ENCODE measurements around the gene KLK6.
"Not testable (repeated sequence)": the region's sequence is repeated elsewhere in the genome, so short reads cannot be mapped to it uniquely, and the experiment has no call there.

Gene KLK6

GRCh38 chr19:50979758-50980157, 10.4 kb upstream of the KLK6 start:
- no peak overlapping the region for H3K4me3 ChIP-seq (ENCODE audit: low read depth, low read length)
- TF ChIP-seq, protein P1, sequence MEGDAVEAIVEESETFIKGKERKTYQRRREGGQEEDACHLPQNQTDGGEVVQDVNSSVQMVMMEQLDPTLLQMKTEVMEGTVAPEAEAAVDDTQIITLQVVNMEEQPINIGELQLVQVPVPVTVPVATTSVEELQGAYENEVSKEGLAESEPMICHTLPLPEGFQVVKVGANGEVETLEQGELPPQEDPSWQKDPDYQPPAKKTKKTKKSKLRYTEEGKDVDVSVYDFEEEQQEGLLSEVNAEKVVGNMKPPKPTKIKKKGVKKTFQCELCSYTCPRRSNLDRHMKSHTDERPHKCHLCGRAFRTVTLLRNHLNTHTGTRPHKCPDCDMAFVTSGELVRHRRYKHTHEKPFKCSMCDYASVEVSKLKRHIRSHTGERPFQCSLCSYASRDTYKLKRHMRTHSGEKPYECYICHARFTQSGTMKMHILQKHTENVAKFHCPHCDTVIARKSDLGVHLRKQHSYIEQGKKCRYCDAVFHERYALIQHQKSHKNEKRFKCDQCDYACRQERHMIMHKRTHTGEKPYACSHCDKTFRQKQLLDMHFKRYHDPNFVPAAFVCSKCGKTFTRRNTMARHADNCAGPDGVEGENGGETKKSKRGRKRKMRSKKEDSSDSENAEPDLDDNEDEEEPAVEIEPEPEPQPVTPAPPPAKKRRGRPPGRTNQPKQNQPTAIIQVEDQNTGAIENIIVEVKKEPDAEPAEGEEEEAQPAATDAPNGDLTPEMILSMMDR (IDR thresholded peaks at IDR 0.05; ENCODE audit: control insufficient read depth, extremely low read depth, insufficient read depth): no peak
- DNase-seq (ENCODE audit: low read depth): no peak

- H3K4me3 ChIP-seq (ENCODE audit: low read depth, low read length): no peak overlapping the region
- DNase-seq (ENCODE audit: low read depth): no peak
- TF ChIP-seq, protein P1 (IDR thresholded peaks at IDR 0.05; ENCODE audit: control insufficient read depth, extremely low read depth, insufficient read depth): no peak
Observed at GRCh38 chr19:50978772-50979390, 9.5 kb upstream of the KLK6 start.

DNA sequence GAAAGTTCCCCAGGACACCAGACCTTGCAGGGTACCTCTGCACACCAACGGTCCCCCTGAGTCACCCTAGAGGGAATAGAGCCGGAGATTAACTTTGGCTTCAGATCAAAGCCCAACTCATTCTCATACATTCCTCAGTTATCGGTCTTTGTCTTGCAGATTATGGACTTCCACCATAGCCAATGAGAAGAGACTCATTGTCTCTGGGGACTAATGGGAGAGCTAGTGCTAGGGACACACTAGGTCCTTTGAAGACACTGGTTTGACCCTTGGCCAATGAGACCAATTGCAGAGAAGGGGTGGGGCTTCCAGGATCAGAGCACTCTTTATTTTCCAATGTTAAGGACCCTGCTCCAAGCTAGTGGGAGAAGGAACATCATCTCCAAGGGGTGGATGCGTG, 8.2 kb upstream of the KLK6 start:
- H3K4me3 ChIP-seq (ENCODE audit: low read depth, low read length): no peak overlapping the region
- no peak for DNase-seq (ENCODE audit: low read depth)
- TF ChIP-seq, protein P1 (IDR thresholded peaks at IDR 0.05; ENCODE audit: control insufficient read depth, extremely low read depth, insufficient read depth): no peak

DNA sequence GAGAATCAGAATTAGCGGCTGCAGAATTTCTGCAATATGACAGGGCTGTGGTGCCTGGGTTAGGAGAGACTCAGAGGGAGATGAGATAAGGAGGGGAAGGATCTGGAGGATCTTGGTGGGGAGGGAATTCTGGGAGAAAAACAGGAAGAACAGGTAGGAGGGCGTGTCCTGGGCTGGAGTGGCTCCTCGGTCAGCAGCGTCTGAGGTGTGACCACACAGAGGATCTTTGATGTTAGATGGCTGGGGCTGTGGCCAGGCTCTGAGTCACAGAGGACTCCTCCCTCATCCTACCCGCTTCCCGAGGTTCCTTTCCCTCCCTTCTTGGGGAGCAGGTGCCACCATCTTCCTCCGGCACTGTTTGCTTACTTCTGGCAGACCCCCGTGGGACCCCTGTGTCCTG, 6.4 kb upstream of the KLK6 start:
- TF ChIP-seq, protein P1 (IDR thresholded peaks at IDR 0.05; ENCODE audit: control insufficient read depth, extremely low read depth, insufficient read depth): no peak
- H3K4me3 ChIP-seq (ENCODE audit: low read depth, low read length): no peak overlapping the region
- DNase-seq (ENCODE audit: low read depth): peak; percentile 14

DNA sequence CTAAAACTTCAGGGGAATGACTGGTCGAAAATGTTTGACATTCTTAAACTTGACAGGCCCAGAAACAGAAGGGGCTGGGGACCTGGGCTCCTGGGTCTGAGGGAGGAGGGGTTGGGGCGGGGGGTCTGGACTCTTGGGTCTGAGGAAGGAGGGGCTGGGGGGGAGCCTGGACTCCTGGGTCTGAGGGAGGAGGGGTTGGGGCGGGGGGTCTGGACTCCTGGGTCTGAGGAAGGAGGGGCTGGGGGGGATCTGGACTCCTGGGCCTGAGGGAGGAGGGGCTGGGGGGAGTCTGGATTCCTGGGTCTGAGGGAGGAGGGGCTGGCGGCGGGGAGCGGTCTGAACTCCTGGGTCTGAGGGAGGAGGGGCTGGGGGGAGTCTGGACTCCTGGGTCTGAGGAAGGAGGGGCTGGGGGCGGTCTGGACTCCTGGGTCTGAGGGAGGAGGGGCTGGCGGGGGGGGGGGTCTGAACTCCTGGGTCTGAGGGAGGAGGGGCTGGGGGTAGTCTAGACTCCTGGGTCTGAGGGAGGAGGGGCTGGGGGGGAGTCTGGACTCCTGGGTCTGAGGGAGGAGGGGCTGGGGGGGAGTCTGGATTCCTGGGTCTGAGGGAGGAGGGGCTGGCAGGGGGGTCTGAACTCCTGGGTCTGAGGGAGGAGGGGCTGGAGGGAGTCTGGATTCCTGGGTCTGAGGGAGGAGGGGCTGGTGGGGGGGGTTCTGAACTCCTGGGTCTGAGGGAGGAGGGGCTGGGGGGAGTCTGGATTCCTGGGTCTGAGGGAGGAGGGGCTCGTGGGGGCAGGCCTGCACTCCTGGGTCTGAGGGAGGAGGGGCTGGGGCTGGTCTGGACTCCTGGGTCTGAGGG, 5.5 kb upstream of the KLK6 start:
- TF ChIP-seq, protein P1 (IDR thresholded peaks at IDR 0.05; ENCODE audit: control insufficient read depth, extremely low read depth, insufficient read depth): no peak
- no peak for DNase-seq (ENCODE audit: low read depth)

DNA sequence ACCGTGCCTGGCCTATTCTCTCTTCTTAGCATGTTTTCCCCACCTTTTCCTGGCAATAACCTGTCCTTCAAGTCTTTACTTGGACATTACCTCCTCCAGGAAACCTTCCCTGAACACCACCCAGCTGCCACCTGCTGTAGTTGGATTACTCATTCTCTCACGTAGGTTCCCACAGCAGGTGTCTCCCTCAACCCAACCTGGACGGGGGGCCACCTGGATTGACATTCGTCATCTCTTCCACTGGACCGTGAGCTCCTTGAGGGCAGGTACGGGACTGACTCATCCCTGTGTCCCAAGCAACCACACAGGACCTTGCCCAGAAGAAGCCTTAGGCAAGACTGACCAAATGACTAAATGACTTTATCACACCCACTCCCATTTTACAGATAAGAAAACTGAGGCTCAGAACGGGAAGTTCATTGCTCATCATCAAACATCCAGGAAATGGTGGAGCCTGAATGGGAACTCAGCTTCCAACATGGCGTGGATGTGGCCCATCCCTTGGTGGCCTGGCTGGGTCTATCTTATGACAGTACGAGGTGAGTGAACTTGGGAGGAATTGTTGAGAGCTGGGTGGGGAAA, 3.5 kb upstream of the KLK6 start:
- no peak overlapping the region for H3K4me3 ChIP-seq (ENCODE audit: low read depth, low read length)
- no peak for DNase-seq (ENCODE audit: low read depth)
- TF ChIP-seq, protein P1 (IDR thresholded peaks at IDR 0.05; ENCODE audit: control insufficient read depth, extremely low read depth, insufficient read depth): no peak

More for the DNA sequence above, 5.5 kb upstream of the KLK6 start:
- no peak overlapping the region for H3K4me3 ChIP-seq (ENCODE audit: low read depth, low read length)

DNA sequence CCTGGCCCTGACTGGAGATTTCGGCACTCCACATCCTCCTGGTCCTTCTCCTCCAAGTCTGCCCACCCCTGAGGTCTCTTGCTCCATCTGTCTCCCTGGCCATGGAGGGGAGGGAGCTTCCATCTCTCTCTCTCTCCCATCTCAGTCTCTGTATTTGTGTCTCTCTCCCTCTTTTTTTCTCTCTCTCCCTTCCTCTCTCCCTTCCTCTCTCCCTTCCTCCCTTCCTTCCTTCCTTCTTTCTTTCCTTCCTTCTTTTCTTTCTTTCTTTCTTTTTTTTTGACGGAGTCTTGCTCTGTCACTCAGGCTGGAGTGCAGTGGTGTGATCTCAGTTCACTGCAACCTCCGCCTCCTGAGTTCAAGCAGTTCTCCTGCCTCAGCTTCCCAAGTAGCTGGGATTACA, 419 bp upstream of the KLK6 start:
- H3K4me3 ChIP-seq (ENCODE audit: low read depth, low read length); DNase-seq (ENCODE audit: low read depth): not testable (repeated sequence)

Measured in LNCaP clone FGC (cell line).